ENCODE measurements around the gene DTNBP1.

The DTNBP1 gene

DNA sequence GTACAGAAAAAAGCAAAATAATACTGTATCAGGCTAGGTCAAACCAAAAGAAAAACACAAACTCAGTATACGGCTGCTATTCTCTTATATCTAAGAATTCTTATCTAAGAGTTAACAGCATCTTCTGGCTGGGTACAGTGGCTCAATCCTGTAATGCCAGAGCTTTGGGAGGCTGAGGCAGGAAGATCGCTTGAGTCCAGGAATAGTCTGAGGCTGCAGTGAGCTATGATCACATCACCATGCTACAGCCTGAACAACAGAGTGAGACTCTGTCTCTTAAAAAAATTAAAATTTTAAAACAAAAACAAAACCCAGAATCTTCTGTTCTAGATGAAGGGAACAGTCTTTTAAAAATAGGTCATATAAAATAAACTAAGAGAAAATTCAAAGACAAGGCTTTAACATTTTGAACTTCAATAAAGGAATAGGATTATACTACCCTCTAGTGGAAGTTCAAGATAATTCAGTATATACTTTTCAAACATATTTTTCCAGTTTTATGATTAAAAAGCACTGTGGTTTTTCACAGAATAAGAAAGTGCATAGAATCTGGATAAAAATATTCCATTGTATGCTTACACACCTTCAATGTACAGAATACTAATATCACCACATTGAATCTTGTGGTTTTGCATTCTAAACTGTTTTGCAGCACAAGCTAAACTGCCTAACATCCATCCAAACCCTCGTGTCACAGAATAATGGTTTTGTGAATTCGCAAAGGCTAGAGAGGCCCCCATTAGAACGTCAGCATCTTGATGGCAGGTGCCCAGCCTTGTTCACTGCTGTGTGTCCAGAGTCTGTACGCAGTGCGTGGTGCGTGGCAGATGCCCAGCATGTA lies 39.3 kb downstream of the DTNBP1 start:
- Histone ChIP-seq H3K4me1 (ENCODE audit: control insufficient read depth, insufficient read depth, low read length) (peaks cover 9% of the 10 kb centered on the region), H3K36me3 (ENCODE audit: control insufficient read depth in 2 of 2, insufficient read depth in 2 of 2, low read length in 2 of 2) (peaks cover 0 to 3% of the 10 kb centered on the region in 2 donors), H3K9ac (ENCODE audit: low read length in 2 of 2) (no peak overlapping the region), H3K27ac (ENCODE audit: low read length) (no peak overlapping the region), H3K27me3 (ENCODE audit: control insufficient read depth in 1 of 2, insufficient read depth in 2 of 2, low read length in 2 of 2) (no peaks in the 10 kb centered on the region), H3K4me3 (ENCODE audit: low read length in 2 of 2) (no peak overlapping the region), H3K9me3 (ENCODE audit: control insufficient read depth in 2 of 2, low read length in 2 of 2) (no peaks in the 10 kb centered on the region)

DNA sequence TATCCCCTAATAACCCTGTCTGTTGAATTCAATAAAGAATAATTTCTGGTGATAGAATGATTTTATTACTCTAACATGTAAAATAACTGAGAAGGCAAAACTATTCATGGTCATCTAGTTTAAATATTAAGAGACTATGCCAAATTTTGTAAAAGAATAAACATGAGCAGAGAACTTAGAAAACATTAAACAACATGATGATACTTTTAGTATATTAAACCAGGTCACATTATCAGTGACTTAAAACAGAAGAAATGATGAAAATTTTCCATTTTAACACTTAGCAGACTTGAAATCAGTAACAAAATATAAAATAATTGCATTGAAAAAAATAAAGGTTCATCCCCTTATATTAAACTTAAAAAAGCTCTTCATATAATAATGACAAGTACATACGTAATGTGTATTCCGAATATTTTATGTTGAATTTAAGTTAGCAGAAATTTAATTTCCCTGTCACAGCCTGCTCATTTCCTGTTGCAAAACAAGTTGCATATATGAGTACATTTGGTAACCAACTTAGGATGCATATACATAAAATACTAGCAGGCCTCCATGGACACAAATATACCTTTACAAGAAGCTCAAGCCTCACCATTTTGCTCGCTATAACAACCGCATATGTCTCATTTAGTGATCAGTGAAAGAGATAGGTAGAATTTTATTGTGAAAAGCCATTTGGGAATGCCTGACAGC lies 40.6 kb downstream of the DTNBP1 start:
- H3K27me3 ChIP-seq (ENCODE audit: control insufficient read depth in 1 of 2, insufficient read depth in 2 of 2, low read length in 2 of 2), result no peaks in the 10 kb centered on the region
- peaks cover 0 to 3% of the 10 kb centered on the region in 2 donors for H3K36me3 ChIP-seq (ENCODE audit: control insufficient read depth in 2 of 2, insufficient read depth in 2 of 2, low read length in 2 of 2)
- H3K27ac ChIP-seq (ENCODE audit: low read length), result peak overlapping the region; percentile 18
- no peak overlapping the region for H3K9ac ChIP-seq (ENCODE audit: low read length in 2 of 2)
- H3K4me3 ChIP-seq (ENCODE audit: low read length in 2 of 2), result no peak overlapping the region
- H3K4me1 ChIP-seq (ENCODE audit: control insufficient read depth, insufficient read depth, low read length), result peaks cover 9% of the 10 kb centered on the region
- no peaks in the 10 kb centered on the region for H3K9me3 ChIP-seq (ENCODE audit: control insufficient read depth in 2 of 2, low read length in 2 of 2)

DNA sequence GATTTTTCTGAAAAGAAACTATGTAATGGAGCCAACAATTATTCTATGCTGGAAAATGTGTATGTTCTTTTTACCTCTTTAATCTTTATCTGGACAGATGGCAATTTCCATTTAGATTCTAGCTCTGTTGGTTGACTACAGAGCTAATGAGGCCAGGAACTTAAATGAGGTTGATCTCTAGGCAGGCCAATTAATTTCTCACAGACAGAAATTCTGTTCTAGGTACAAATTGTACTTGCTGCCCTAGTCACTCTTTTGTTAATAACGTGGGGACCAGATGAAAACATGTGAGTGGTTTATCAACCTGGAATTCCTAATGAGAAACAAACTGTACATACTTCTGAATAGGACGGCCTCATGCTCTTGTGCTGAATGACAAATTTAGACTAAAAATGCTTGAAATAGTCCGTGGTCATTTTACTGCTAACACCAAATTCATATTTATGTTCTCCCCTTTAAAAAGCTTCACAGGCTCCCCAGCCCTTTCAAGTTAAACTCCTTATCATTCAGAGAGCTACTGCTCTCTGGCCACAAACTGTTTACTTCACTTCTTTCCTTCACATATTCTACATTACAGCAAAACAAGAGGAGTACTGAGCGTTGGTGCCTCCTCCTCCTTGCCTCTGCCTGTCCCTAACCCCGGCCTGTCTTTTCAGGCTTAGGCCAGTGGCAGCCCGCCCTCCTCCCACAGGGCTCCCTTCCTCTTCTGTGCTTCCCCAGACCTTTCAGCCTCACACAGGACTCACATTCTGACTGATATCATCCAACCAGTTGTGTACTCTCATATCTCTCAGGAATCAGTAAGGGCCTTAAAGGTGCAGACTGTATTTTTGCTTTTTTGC lies 41.4 kb downstream of the DTNBP1 start:
- peak overlapping the region in 1 of 2 donors; percentile 15 for H3K9ac ChIP-seq (ENCODE audit: low read length in 2 of 2)
- H3K4me1 ChIP-seq (ENCODE audit: control insufficient read depth, insufficient read depth, low read length), result peaks cover 9% of the 10 kb centered on the region
- no peaks in the 10 kb centered on the region for H3K27me3 ChIP-seq (ENCODE audit: control insufficient read depth in 1 of 2, insufficient read depth in 2 of 2, low read length in 2 of 2)
- H3K4me3 ChIP-seq (ENCODE audit: low read length in 2 of 2), result peak overlapping the region in 1 of 2 donors; percentile 23
- peak overlapping the region; percentile 18 for H3K27ac ChIP-seq (ENCODE audit: low read length)
- H3K36me3 ChIP-seq (ENCODE audit: control insufficient read depth in 2 of 2, insufficient read depth in 2 of 2, low read length in 2 of 2), result peaks cover 0 to 3% of the 10 kb centered on the region in 2 donors
- no peaks in the 10 kb centered on the region for H3K9me3 ChIP-seq (ENCODE audit: control insufficient read depth in 2 of 2, low read length in 2 of 2)

DNA sequence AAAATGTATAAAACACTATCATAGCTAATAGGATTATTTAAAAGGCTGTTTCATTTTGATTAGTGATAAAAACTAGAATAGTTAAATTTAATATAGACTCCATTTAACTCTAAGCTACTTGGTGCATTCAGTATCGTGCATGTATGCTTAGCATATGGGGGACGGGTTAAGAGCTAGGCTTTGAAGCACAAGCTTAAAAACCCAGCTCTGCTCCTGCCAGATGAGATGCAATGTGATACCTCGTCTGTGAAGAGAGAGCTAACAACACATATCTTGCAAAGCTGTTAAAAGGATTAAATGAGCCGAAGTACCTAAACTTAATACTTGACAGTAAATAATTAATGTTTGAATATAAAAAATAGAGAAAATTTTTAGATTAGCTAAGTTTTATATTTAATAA lies 42.2 kb downstream of the DTNBP1 start:
- H3K9ac ChIP-seq (ENCODE audit: low read length in 2 of 2), result no peak overlapping the region
- no peak overlapping the region for H3K4me3 ChIP-seq (ENCODE audit: low read length in 2 of 2)
- no peaks in the 10 kb centered on the region for H3K27me3 ChIP-seq (ENCODE audit: control insufficient read depth in 1 of 2, insufficient read depth in 2 of 2, low read length in 2 of 2)
- H3K36me3 ChIP-seq (ENCODE audit: control insufficient read depth in 2 of 2, insufficient read depth in 2 of 2, low read length in 2 of 2), result no peaks in the 10 kb centered on the region
- no peaks in the 10 kb centered on the region for H3K9me3 ChIP-seq (ENCODE audit: control insufficient read depth in 2 of 2, low read length in 2 of 2)
- peaks cover 9% of the 10 kb centered on the region for H3K4me1 ChIP-seq (ENCODE audit: control insufficient read depth, insufficient read depth, low read length)
- no peak overlapping the region for H3K27ac ChIP-seq (ENCODE audit: low read length)

DNA sequence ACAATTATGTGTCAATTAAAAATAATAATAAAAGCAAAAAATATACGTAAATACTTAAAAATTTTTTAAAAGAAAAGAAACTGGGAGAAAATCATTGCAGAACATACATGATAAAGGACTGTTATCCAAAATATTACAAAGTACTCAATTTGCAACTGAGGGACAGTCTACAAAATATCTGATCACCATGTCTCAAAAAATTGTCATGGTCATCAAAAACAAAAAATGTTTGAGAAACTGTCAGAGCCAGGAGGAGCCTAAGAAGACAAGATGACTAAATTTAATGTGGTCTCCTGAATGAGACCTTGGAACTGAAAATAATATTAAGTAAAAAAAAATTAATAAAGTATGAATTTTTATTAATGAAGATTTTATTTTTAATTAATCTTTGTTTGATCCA lies 43.5 kb downstream of the DTNBP1 start:
- Histone ChIP-seq H3K27me3 (ENCODE audit: control insufficient read depth in 1 of 2, insufficient read depth in 2 of 2, low read length in 2 of 2) (no peaks in the 10 kb centered on the region), H3K27ac (ENCODE audit: low read length) (no peak overlapping the region), H3K4me1 (ENCODE audit: control insufficient read depth, insufficient read depth, low read length) (peaks cover 9% of the 10 kb centered on the region), H3K9ac (ENCODE audit: low read length in 2 of 2) (no peak overlapping the region), H3K9me3 (ENCODE audit: control insufficient read depth in 2 of 2, low read length in 2 of 2) (no peaks in the 10 kb centered on the region), H3K4me3 (ENCODE audit: low read length in 2 of 2) (no peak overlapping the region), H3K36me3 (ENCODE audit: control insufficient read depth in 2 of 2, insufficient read depth in 2 of 2, low read length in 2 of 2) (peaks cover 0 to 3% of the 10 kb centered on the region in 2 donors)

DNA sequence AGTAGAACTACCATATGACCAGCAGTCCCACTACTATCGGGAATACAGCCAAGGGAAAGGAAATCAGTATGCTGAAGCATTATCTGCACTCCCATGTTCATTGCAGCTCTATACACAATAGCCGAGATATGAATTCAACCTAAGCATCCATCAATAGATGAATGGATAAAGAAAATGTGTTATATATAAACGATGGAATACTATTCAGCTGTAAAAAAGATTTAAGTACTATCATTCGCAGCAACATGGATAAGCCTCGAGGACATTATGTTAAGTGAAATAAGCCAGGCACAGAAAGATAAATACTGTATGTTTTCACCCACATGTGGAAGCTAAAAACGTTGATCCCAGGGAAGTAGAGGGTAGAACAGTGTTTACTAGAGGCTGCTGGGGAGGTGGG lies 44.1 kb downstream of the DTNBP1 start:
- Histone ChIP-seq H3K4me1 (ENCODE audit: control insufficient read depth, insufficient read depth, low read length) (peaks cover 9% of the 10 kb centered on the region), H3K9ac (ENCODE audit: low read length in 2 of 2) (no peak overlapping the region), H3K4me3 (ENCODE audit: low read length in 2 of 2) (no peak overlapping the region), H3K36me3 (ENCODE audit: control insufficient read depth in 2 of 2, insufficient read depth in 2 of 2, low read length in 2 of 2) (peaks cover 0 to 5% of the 10 kb centered on the region in 2 donors), H3K27me3 (ENCODE audit: control insufficient read depth in 1 of 2, insufficient read depth in 2 of 2, low read length in 2 of 2) (no peaks in the 10 kb centered on the region), H3K27ac (ENCODE audit: low read length) (no peak overlapping the region), H3K9me3 (ENCODE audit: control insufficient read depth in 2 of 2, low read length in 2 of 2) (no peaks in the 10 kb centered on the region)

DNA sequence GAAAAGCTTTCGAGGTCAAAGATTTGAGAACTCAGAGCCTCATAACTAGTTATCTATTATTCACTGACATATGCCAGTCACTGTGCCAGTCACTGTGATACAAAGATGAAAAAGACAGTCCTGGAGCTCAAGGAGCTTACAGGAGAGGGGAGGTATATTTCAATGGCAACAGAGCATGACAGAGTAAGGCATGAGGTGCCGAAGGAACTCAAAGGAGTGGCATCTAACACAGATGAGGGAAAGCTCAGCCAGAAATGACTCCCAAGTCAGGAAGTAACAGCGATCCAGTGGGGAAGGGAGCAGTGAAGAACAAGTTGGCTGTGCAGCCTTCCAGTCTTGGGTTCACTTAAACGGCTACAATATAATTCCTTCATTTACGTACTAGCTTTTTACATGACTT lies 46.6 kb downstream of the DTNBP1 start:
- no peak overlapping the region for H3K4me3 ChIP-seq (ENCODE audit: low read length in 2 of 2)
- H3K9ac ChIP-seq (ENCODE audit: low read length in 2 of 2), result no peak overlapping the region
- H3K9me3 ChIP-seq (ENCODE audit: control insufficient read depth in 2 of 2, low read length in 2 of 2), result no peaks in the 10 kb centered on the region
- no peaks in the 10 kb centered on the region for H3K27me3 ChIP-seq (ENCODE audit: control insufficient read depth in 1 of 2, insufficient read depth in 2 of 2, low read length in 2 of 2)
- H3K27ac ChIP-seq (ENCODE audit: low read length), result no peak overlapping the region
- H3K36me3 ChIP-seq (ENCODE audit: control insufficient read depth in 2 of 2, insufficient read depth in 2 of 2, low read length in 2 of 2), result peaks cover 0 to 8% of the 10 kb centered on the region in 2 donors
- H3K4me1 ChIP-seq (ENCODE audit: control insufficient read depth, insufficient read depth, low read length), result peaks cover under 1% of the 10 kb centered on the region

DNA sequence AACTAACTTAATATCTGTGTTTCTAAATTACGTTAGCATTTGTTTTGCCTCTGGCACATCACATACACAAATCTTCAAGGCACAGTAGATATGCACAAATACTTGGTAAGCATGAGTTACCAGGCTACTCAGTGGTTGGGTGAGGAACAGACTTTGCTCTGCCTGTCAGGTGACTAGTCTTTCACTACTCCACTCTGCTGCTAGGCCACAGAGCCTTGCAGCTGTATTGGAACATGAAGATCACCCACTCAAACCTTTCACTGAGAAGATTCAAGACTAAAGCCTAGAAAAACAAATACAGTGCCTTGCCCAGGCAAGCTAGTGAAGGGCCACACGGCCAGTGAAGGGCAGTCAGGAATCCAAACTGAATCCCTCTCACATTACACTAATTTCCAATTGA lies 47.0 kb downstream of the DTNBP1 start:
- Histone ChIP-seq H3K4me1 (ENCODE audit: control insufficient read depth, insufficient read depth, low read length) (no peaks in the 10 kb centered on the region), H3K27me3 (ENCODE audit: control insufficient read depth in 1 of 2, insufficient read depth in 2 of 2, low read length in 2 of 2) (no peaks in the 10 kb centered on the region), H3K4me3 (ENCODE audit: low read length in 2 of 2) (no peak overlapping the region), H3K27ac (ENCODE audit: low read length) (no peak overlapping the region), H3K9ac (ENCODE audit: low read length in 2 of 2) (no peak overlapping the region), H3K9me3 (ENCODE audit: control insufficient read depth in 2 of 2, low read length in 2 of 2) (no peaks in the 10 kb centered on the region), H3K36me3 (ENCODE audit: control insufficient read depth in 2 of 2, insufficient read depth in 2 of 2, low read length in 2 of 2) (peaks cover 0 to 8% of the 10 kb centered on the region in 2 donors)

DNA sequence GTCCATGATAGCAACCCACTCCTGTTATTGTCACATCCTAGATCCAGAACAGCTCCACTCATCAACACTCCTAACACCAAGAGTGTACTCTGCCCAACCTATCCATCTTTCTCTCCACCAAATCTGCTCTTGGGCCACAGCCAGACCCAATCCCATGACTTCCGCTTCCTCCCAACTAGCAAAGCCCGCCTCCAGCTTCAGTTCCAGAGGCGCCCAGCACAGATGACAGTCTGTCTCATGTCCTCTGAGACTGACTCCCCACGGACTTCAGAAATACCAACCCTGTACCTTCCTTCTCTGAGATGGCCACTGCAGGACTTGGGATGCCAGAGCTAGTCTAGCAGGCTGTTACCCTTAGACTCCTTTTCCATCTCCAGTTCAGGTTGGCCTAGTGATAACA lies 48.6 kb downstream of the DTNBP1 start:
- H3K4me3 ChIP-seq (ENCODE audit: low read length in 2 of 2), result no peak overlapping the region

DNA sequence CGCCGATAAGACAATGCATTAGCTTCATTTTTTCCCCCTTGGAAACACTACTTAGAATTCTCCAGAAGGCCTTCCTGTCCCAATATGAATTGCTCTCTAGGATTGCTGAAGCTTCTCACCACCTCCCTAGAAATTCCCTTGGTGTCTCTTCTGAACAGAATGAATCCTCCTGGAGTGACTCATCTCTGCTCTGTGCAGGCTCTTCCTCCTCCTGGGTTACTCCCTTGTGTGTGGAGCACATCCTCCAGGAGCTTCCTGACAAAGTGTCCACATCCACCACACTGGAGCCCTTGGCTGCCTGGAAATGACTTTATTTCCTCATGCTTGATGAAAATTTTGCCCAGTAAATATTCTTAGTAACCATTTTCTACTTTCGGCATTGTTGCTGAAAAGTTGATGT lies 54.4 kb downstream of the DTNBP1 start:
- Histone ChIP-seq H3K9ac (ENCODE audit: low read length in 2 of 2) (no peak overlapping the region), H3K4me1 (ENCODE audit: control insufficient read depth, insufficient read depth, low read length) (no peaks in the 10 kb centered on the region), H3K9me3 (ENCODE audit: control insufficient read depth in 2 of 2, low read length in 2 of 2) (no peaks in the 10 kb centered on the region), H3K27ac (ENCODE audit: low read length) (no peak overlapping the region), H3K36me3 (ENCODE audit: control insufficient read depth in 2 of 2, insufficient read depth in 2 of 2, low read length in 2 of 2) (peaks cover 5 to 6% of the 10 kb centered on the region in 2 donors), H3K4me3 (ENCODE audit: low read length in 2 of 2) (no peak overlapping the region), H3K27me3 (ENCODE audit: control insufficient read depth in 1 of 2, insufficient read depth in 2 of 2, low read length in 2 of 2) (no peaks in the 10 kb centered on the region)

More for the DNA sequence above, 48.6 kb downstream of the DTNBP1 start:
- H3K4me1 ChIP-seq (ENCODE audit: control insufficient read depth, insufficient read depth, low read length), result no peaks in the 10 kb centered on the region
- no peak overlapping the region for H3K9ac ChIP-seq (ENCODE audit: low read length in 2 of 2)
- no peaks in the 10 kb centered on the region for H3K27me3 ChIP-seq (ENCODE audit: control insufficient read depth in 1 of 2, insufficient read depth in 2 of 2, low read length in 2 of 2)
- H3K36me3 ChIP-seq (ENCODE audit: control insufficient read depth in 2 of 2, insufficient read depth in 2 of 2, low read length in 2 of 2), result peaks cover 6 to 11% of the 10 kb centered on the region in 2 donors
- no peak overlapping the region for H3K27ac ChIP-seq (ENCODE audit: low read length)
- H3K9me3 ChIP-seq (ENCODE audit: control insufficient read depth in 2 of 2, low read length in 2 of 2), result no peaks in the 10 kb centered on the region

All from stomach smooth muscle (tissue), 2 donors.